Vagina (tissue), 2 donors: ENCODE results near the gene ZNF692.
"Not testable (repeated sequence)": the region's sequence is repeated elsewhere in the genome, so short reads cannot be mapped to it uniquely, and the experiment has no call there.

Experiments used
- CTCF ChIP-seq, 3 experiments: fragments of 450-650 bp in 2 of 3; fragments of 200-600 bp in 1 of 3; sonication (generic) in 1 of 3; IDR thresholded peaks; one replicate each; pipeline ENCODE4 v1.5.1; 2017 to 2019; ENCODE audit warnings: antibody characterized with exemption in 3 of 3, mild to moderate bottlenecking in 2 of 3, moderate library complexity in 2 of 3
- POLR2A ChIP-seq, 2 donors: fragments of 450-650 bp; IDR thresholded peaks; one replicate each; pipeline ENCODE4 v1.6.1; 2017; ENCODE audit warnings: antibody characterized with exemption in 2 of 2, mild to moderate bottlenecking in 2 of 2, moderate library complexity in 2 of 2
- POLR2AphosphoS5 ChIP-seq, 2 donors: sonication (generic); formaldehyde crosslinking; IDR thresholded peaks; one replicate each; pipeline ENCODE4 v1.9.0; 2017; ENCODE audit warnings: antibody characterized with exemption in 2 of 2, mild to moderate bottlenecking in 2 of 2, low read depth in 1 of 2; ENCODE audit not compliant: insufficient read depth in 1 of 2

- not testable (repeated sequence) for TF ChIP-seq POLR2A (IDR thresholded peaks at IDR 0.05); POLR2AphosphoS5 (IDR thresholded peaks at IDR 0.05; ENCODE audit: insufficient read depth in 1 of 2, low read depth in 1 of 2); CTCF (IDR thresholded peaks at IDR 0.05)
Measured at GRCh38 chr1:248889914-248890243, 31.0 kb upstream of the ZNF692 start.
